H54 (cell line): ENCODE measurements around the gene DNAH1.
A peak's percentile ranks its signal among the peaks of the same experiment; 100 is the strongest.

ENCODE experiments used
- DNase-seq: peaks from one replicate; pipeline ENCODE4 v3.0.0; 2011; ENCODE audit warnings: low spot score, mixed read lengths; ENCODE audit not compliant: insufficient read length
- FAIRE-seq: peaks from 3 replicates; lab custom pipeline; 2011; peaks lifted over from hg19 to GRCh38; lab: Jason Lieb, UNC
- POLR2A ChIP-seq: IDR thresholded peaks from 2 replicates; pipeline ENCODE4 v1.6.1; 2011; ENCODE audit warnings: low read depth, mild to moderate bottlenecking, low read length

The DNAH1 gene

GRCh38 chr3:52311576-52312119 lies 4.5 kb upstream of the DNAH1 start:
- TF ChIP-seq POLR2A: no peak
- FAIRE-seq: no peak

GRCh38 chr3:52313188-52313773 lies 2.8 kb upstream of the DNAH1 start:
- TF ChIP-seq POLR2A: no peak
- no peak for FAIRE-seq
- DNase-seq: no peak

More at GRCh38 chr3:52311576-52312119, 4.5 kb upstream of the DNAH1 start:
- no peak for DNase-seq

- no peak for TF ChIP-seq POLR2A
- DNase-seq (peak; percentile 70), FAIRE-seq (no peak)
Measured at GRCh38 chr3:52313774-52314188, 2.3 kb upstream of the DNAH1 start.

GRCh38 chr3:52314489-52314888 lies 1.6 kb upstream of the DNAH1 start:
- DNase-seq (no peak), FAIRE-seq (no peak)
- TF ChIP-seq POLR2A: no peak

- FAIRE-seq (no peak), DNase-seq (no peak)
- TF ChIP-seq POLR2A: no peak
Measured at GRCh38 chr3:52315006-52315405, 1.1 kb upstream of the DNAH1 start.

GRCh38 chr3:52317208-52318000 lies 1.3 kb downstream of the DNAH1 start:
- FAIRE-seq (no peak), DNase-seq (no peak)
- no peak for TF ChIP-seq POLR2A

GRCh38 chr3:52318186-52318816 lies 2.2 kb downstream of the DNAH1 start:
- DNase-seq (no peak), FAIRE-seq (no peak)
- TF ChIP-seq POLR2A: no peak

GRCh38 chr3:52319921-52320595 lies 3.9 kb downstream of the DNAH1 start:
- DNase-seq (no peak), FAIRE-seq (no peak)
- no peak for TF ChIP-seq POLR2A

- no peak for FAIRE-seq
- no peak for TF ChIP-seq POLR2A
- no peak for DNase-seq
Measured at GRCh38 chr3:52321481-52321880, 5.4 kb downstream of the DNAH1 start.

GRCh38 chr3:52322466-52322865 lies 6.3 kb downstream of the DNAH1 start:
- no peak for DNase-seq
- TF ChIP-seq POLR2A: no peak
- FAIRE-seq: no peak

GRCh38 chr3:52323526-52324295 lies 7.6 kb downstream of the DNAH1 start:
- FAIRE-seq: no peak
- no peak for DNase-seq
- TF ChIP-seq POLR2A: no peak

GRCh38 chr3:52324676-52325075 lies 8.6 kb downstream of the DNAH1 start:
- TF ChIP-seq POLR2A: no peak
- FAIRE-seq (no peak), DNase-seq (no peak)

- no peak for TF ChIP-seq POLR2A
- no peak for DNase-seq
- no peak for FAIRE-seq
Measured at GRCh38 chr3:52325686-52326085, 9.6 kb downstream of the DNAH1 start.

- FAIRE-seq (no peak), DNase-seq (no peak)
- no peak for TF ChIP-seq POLR2A
Measured at GRCh38 chr3:52326976-52327375, 10.9 kb downstream of the DNAH1 start.
